Measurements from ENCODE around the gene ITK.
"Not testable (repeated sequence)": the region's sequence is repeated elsewhere in the genome, so short reads cannot be mapped to it uniquely, and the experiment has no call there.

The ITK gene

DNA sequence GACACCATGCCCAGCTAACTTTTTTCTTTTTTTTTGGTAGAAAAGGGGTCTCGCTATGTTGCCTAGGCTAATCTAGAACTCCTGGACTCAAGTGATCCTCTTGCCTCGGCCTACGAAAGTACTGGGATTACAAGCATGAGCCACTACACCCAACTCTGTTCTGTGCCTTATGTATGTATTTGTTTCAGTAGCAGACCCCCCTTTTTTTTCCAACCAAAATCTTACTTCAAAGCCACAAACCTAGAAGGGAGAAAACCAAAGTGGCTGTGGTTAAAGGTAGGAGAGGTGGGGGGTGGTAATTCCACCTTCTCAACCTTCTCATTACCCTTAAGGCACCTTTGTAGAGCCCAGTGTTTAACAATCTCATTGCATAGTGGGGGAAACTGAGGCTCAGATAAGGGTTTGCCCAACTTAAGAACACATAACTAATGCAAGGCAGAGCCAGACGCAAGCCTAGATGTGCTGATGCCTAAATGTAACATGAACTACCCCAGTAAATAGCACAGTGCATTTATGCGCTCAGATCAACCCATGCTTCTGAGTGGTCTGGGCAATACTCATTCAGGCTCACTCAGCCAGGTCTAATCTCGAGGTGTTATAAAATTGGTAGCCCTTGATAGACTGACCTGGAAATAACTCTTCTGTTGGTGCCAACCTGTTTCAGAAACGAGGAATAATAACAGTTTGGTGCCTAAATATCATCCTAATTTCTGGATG, 33.0 kb downstream of the ITK start:
- DNase-seq: no peak

DNA sequence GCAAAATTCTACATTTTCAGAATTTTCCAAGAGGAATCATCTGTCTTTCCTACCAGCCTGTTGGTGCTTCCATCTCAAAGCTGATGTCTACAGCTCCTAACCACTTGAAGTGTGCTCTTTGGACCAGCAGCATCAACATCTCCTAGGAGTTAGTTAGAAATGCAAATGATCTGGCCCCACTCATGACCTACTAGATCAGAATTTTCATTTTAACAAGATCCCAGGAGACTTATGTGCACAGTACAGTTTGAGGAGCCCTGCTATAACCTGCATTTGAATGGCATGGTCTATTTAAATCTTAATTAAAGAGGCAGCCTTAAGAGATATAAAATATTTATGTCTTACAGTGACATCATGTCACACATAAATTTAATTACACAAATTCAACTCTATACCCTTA, 33.8 kb downstream of the ITK start:
- DNase-seq: no peak

DNA sequence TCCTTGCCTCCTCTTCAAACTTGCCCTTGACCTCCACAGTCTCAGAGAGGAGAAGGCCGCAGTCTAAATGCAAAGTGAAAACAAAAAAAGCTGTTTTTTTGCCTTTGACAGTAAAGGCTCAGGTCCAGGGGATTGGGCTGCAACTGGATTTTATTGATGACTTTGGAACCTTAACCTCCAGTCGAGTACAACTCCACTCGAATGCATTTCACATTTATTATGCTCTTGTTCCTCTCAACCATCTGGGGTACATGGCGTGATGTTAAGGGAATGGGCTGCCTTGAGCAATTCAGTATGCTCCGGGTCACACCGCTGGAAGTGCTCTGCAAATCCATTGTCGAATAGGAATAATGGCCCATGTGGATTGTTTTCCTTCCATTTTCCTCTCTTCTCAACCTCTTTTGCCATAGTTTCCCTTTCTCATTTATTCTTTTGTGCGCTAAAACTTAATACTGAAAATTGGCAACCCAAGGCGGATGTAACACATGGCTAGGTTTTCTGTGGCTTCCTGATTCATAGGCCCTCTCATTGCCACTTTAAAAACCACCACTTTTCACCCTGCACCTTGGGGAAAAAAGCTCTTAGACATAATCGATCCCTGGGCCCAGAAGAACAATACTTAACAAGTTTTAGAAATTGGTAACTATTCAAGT, 34.3 kb downstream of the ITK start:
- DNase-seq: no peak

DNA sequence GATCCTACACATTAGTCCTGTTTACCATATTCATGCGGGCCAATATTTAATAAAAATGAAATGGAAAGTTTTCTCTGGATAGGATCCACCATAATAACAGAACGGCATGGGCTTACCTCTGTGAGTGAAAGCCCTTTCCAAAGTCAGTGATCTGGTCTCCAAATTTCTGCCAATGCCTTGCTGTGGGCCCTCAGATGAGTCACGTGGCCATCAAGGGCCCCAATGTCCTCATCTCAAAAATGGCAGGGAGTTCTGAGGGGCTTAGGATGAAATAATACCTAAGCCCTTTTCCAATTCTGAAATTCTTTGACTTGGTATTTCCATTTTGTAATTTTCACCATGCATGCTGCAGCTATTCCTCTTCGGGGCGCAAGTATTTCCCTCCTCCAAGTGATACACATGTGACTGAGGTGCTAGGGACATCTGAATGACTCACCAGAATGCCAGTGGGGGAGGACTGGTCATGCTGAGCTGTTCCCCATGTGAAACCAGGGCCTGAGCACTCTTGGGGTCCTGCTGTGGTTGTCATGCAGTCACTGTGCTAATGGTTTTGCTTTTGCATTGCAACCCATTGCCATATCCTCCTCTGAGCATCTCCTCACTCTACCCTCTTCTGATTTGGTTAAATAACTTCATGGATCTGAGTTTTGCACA, 35.0 kb downstream of the ITK start:
- DNase-seq: no peak

DNA sequence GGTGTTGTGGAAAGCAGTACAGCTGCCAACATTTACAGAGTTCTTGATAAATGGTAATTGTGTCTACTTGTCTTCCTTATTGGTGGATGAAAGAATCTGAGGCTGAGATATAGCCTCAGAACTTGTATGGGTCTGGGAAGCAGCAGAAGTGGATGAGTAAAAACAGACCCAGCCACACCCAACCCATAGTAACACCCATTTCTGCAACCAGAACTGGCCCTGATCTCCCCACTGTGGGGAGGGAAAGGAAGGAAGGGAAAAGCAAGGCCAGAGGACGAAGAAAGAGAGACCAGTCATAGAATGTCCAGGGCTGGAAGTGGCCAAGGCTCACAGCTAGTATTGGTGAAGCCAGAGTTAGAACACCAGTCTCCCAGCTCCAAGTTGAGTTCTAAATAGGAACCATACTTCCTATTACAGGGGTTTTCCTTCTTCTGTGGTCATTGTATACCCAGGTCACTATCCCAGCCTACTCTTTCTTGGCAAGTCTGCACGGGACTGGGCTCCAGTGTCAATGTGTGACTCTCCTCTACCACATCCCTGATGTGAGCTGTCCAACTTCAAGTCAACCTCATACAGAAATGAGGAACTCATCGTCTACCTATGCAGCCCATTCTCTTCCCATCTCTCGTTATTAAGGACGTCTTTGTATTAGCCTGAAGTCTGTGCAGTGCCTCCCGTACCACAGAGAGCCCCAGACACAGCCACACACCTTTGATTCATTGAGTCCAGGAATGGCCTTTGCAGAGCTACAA, 35.9 kb downstream of the ITK start:
- DNase-seq: no peak

DNA sequence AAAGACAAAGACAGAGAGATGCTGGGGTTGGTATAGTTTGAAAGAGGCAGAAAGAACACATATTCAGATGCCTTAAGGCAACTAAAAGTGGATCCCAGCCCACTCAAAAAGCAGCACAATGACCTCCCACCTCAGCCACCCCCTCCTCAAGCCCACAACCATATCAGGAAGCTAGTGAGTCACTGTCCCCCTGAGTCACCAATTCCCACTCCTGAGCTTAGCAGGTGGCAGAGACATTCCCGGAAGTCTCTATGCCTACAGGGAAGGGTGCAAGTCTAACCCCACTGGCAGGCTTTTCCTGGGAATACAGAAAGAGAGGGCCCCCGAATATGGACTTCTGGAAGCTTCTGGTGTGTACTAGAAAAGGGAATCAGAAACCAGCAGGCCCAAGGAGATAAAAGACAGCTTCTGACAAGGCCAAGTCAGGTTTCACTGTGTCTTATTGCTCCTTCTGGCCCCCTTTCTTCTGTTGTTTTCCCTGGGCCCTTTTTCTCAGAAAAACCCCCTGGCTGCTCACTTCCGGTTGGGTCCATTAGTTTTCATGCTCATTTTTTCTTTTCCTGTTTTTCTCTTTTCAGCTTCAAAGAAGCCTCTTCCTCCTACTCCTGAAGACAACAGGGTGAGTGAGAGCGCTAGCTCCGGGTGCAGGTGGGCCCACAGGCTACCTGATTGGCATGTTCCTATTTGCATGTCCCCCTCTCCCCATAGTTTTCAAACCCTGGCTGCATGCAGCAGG, 36.8 kb downstream of the ITK start:
- no peak for DNase-seq

DNA sequence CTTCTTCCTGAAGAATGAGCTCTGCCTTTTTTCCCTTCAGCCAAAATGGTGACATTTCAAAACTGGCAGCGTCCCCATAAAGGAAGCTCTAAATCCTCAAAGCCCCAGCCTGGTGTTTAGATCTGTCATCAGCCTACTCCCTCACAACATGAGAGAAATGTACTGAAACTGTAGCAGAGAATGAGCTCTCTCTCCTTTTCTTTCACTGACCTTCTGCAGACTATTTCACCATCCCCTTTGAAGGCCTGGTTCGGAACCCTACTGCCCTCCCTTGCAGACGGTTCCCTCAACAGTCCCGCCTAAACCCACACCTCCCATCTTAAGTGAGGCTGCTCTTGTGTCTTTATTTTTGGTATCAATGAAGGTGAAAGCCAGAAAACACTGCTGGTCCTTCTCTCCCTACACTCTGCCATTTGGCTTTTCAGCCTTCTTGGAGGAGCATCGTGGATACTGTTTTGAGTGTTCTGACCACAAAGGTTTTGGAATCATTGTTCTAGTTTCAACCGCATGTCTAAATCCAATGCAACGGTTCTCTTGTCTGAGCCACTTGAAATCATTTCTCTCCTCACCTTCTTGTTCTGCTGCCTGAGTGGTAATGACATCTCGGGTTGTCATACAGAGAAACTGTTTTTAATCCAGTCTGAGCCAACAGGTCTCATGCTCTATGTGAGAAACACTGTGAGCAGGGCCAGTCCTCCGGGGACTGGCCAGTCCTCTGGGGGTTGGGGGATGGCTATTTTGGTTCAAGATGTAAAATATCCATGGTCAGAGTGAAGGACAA, 39.0 kb downstream of the ITK start:
- DNase-seq: no peak

DNA sequence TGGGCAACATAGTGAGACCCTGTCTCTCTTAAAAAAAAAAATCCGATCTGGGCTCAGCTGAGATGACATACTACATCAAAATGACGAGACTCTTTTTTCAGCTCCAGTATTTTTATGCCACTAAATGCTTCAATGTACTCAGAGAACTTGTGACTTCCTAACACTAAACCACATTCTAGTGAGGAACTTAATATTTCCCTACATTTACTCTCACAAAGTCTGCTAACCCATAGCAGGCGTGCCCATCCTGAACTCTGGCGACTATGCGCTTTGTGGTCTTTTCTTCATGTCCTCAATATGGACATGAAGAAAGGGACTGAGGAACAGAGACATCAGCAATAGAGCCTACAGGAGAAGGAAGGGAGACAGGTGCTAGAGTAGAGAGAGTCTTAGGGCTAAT, 41.3 kb downstream of the ITK start:
- no peak for DNase-seq

DNA sequence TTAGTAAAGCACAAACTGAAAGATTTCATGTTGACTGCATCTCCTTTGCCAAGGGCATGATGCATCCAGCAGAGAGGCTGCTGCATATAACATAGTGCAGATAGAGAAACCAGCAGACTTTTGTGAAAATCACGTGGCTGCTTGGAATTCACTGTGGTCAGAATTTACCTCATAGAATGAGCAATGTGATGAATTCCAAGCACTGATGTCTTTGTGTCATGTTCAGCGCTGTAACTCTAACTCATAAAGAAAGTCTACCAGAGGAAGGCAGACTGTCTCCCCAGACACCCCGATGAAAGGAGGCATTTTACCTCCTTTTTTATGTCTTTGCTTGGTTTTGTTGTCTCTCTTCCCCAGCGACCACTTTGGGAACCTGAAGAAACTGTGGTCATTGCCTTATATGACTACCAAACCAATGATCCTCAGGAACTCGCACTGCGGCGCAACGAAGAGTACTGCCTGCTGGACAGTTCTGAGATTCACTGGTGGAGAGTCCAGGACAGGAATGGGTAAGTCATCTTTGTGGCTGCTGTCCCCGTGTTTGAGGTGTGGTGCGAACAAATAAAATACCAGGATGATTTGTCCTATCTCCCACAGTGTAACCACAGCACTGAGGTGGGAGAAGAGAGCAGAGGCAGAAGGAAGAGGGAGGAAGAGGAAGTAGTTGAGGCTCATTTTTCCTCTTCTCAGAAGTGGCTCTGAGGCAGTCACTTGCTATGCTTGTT, 42.0 kb downstream of the ITK start:
- DNase-seq: no peak

DNA sequence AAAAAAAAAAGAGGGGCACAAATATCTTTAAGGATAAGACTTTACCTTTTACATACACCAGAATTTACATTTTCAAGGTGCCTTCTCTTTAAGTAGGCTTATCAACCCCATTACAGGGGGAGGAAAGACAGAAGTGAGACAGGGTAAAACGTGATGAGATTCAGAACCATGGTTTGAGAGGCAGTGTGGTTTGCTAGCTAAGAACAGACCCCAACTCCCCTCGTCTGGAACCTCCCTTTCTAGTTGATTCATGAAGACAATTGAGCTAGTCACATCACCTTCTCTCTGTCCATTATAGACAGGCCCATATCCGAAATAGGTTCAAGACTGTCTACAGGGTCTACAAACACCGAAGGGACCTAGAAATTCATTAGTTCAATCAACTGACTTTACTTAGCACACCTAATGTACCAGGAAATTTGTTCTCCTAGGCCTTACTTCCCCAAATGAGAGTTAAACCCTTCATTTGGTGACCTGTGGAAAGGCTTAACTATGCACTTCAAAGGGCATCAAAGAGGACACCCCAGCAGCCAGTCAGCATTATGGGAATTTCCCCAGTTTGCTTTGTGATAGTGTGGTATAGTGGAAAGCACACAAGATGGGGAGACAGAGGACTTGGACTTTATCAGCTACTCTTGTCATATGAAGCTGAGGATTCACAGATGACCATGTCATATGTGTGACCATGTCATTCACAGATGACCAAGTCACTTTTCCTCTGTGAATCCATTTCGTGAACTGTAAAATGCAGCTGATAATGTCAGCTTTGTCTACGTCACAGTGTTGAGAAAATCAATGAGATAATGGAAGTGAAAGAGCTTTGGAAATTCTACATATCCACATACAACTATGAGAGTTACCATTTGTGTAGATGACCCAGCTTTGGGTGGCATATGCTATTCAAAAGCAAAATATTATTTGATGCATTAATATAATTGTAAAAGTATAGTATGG, 45.1 kb downstream of the ITK start:
- DNase-seq: no peak

DNA sequence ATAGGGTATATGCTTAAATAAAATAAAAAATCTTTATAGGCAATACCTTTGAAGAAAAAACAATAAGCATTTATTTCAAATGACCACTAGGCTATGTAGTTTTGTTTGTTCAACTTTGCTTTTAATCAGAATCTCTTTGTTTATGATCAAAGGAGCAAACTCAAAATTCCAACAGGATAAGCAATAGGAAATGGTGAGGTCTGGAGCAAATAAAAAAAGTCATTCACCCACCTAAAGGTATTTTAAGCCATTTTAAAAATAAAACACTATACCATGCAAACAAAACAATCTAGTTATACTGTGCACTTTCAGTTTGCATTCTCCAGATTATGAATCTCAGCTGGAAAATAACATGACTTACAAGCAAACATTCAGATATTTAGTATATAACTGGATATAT, 50.0 kb downstream of the ITK start:
- DNase-seq: no peak

DNA sequence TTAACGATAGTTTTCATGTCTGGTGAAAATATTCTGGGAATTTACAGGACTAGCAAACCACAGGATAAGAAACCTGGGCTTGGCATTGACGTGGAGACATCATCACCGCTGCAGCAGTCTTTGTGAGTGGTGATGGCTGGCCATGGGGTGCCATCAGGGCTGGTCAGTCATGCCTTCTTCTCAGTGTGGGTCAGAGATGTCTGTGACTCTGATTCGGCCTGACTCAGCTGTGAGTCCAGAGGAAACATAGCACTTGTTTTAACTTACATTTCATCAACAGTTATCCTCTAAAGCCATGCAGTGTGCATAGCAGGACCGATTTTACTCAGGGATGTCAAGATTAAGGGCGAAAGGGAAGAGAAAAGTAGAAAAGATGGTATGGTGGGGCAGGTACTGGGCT, 52.1 kb downstream of the ITK start:
- no peak for DNase-seq

DNA sequence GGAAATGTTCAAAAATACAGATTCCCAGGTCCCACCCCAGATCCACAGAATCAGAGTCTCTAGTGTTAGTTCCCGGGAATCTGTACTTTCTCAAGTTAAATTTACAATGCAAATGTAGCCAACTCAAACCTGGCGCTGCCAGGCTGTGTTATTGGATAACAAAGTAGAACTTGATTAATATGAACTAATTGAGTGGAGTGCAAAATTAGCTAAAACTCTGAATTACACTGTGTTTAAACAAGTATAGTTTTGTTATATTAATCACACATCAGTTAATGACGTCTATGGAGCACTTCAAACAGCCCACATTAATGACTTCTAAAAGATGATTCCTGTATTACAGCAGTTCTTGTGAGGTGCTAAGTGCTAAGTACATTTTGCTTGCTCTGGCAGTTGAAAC, 52.9 kb downstream of the ITK start:
- no peak for DNase-seq

DNA sequence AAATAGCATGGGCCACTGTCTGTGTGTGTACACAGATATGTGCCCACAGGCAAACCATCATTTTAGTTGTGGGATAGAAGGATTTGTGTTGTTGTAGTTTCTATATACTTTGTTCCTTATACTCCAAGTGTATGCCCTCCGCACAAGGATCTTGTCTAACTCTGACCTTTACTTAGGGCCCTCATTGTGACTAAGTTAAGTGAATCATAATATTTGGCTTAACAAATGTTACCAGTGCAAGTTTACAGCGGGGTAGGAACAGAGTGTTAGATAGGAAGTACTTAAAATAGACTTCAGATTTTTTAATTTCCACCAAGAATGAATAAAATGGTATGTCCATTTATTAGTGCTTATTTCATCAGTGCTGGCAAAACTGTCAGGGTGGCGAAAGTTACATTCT, 55.8 kb downstream of the ITK start:
- DNase-seq: no peak

DNA sequence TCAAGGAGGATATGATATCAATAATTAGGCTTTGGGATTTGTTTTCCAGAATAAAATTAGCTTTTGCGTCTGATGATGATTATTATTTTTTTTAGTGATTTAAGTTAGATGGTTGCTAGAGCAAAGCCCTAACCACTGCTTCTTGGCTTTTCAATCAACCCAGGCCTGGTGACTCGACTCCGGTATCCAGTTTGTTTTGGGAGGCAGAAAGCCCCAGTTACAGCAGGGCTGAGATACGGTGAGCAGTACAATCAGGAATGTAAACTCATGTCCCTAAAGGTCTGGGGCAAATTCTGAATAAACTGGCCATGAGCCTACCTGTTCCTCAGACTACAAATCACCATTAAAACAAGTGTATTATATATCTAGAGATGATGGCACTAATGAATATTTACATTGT, 60.8 kb downstream of the ITK start:
- DNase-seq: no peak

DNA sequence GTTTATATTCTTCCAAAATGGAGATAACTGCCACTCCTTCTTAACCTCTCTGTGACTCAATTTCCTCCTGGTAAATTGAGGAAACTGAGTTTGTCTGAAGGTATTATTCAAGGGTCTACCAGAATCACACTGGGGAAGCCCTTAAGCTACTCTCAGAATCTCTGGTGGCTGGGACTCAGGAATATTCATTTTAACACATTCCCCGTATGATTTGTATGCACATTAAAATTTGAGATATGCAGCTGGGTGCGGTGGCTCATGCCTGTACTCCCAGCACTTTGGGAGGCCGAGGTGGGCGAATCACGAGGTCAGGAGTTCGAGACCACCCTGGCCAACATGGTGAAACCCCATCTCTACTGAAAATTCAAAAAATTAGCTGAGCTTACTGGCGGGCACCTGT, 64.1 kb downstream of the ITK start:
- DNase-seq: not testable (repeated sequence)

DNA sequence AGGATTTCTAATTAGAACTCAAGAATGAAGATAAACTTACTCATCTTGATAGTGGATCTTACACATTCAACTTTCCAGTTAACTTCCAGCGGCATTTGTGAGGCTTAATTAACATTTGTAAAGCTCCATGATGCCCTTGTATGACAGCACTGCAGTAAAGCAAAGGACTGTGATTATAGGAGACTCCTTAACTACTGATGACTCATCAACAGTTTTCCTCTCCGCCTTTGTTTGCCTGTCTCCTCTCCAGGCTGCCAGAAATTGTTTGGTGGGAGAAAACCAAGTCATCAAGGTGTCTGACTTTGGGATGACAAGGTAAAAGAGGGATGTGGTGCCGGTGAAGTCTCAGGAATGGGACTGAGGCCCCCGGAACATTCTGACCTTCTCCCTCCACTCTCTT, 64.8 kb downstream of the ITK start:
- no peak for DNase-seq

DNA sequence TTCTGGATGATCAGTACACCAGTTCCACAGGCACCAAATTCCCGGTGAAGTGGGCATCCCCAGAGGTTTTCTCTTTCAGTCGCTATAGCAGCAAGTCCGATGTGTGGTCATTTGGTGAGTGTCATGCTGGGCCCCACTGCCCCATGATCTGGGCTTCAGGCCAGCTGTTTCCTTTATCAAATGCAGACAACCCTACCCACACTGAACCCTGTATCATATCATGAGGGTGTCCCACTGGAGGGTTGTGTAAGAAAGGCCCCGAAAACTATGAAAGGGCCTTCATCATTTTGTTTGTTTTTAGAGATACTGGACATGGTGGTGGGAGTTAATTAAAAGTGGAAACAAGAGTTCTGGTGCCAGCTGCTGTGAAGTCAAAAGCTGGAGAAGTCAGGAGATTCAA, 65.2 kb downstream of the ITK start:
- DNase-seq: no peak

DNA sequence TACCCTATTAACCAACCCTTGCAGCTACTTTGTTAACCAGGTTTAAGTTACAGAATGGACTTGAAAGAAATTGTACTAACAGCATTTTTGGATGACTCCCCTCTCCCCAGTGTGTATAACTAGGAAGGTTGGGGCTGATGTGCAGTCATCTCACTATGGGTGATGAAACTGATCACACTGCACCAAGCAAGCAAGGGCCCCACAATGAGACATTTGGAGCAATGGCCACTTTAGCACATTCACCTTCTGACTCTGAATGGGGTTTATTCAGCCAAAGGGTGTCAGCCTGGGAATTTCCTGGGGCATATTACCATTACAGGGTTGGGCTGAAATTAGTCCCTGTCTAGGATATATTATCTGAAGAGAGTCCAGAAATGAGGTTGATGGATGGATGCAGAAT, 66.6 kb downstream of the ITK start:
- DNase-seq: no peak

DNA sequence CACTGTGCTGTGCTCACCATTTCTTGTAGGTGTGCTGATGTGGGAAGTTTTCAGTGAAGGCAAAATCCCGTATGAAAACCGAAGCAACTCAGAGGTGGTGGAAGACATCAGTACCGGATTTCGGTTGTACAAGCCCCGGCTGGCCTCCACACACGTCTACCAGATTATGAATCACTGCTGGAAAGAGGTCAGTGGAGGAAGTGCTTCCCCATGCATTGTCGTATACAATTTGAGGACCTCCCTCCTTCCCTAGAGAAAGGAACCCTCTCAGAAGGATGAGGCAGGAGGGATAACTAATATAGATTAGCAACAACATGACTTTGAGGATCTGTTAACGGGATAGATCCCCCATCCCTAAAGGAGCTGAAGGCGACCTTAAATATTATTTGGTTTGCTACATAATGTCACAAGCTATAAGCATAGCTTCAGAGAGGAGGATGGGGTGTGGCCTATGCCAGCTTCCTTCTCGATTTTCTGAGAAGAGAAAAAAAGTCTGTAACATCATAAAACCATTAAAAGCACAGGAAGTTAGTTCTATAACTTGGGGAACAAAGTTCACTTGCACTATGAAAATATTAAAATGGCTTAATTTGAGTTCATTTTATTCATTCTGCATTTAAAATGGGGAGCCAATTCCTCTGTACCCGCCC, 68.3 kb downstream of the ITK start:
- DNase-seq: no peak
